Smooth muscle cell (in vitro differentiated cells): ENCODE measurements around the gene MCC. TPM values are rescaled to one million over a fixed set of nuclear protein-coding genes. Genes with fewer than 3 reads are reported as not detected.

ENCODE experiments used
- DNase-seq: peaks from one replicate; lab custom pipeline; 2025; ENCODE audit not compliant: unreplicated experiment; lab: John Stamatoyannopoulos, UW
- H2AFZ ChIP-seq: fragments of 200-600 bp; sonication (generic); 2 replicates; pipeline ENCODE4 v1.6.0; 2016; ENCODE audit warnings: antibody characterized with exemption, low read depth, mild to moderate bottlenecking
- H3F3A ChIP-seq: fragments of 200-600 bp; sonication (generic); 2 replicates; pipeline ENCODE4 v1.6.0; 2017; ENCODE audit warnings: antibody characterized with exemption, low read depth
- H3K27ac ChIP-seq: fragments of 200-600 bp; sonication (generic); 2 replicates; pipeline ENCODE4 v1.5.1; 2016; ENCODE audit warnings: low read depth, mild to moderate bottlenecking
- H3K27me3 ChIP-seq: fragments of 200-600 bp; sonication (generic); 2 replicates; pipeline ENCODE4 v1.6.1; 2016; ENCODE audit warnings: low read depth, mild to moderate bottlenecking
- H3K36me3 ChIP-seq: fragments of 200-600 bp; sonication (generic); 2 replicates; pipeline ENCODE4 v1.5.1; 2016; ENCODE audit warnings: low read depth
- H3K4me1 ChIP-seq: fragments of 200-600 bp; sonication (generic); 2 replicates; pipeline ENCODE4 v1.5.1; 2016; ENCODE audit warnings: low read depth
- H3K4me2 ChIP-seq: fragments of 200-600 bp; sonication (generic); 2 replicates; pipeline ENCODE4 v1.6.0; 2016; ENCODE audit warnings: mild to moderate bottlenecking
- H3K4me3 ChIP-seq: fragments of 200-600 bp; sonication (generic); 2 replicates; pipeline ENCODE4 v1.5.1; 2016; ENCODE audit warnings: mild to moderate bottlenecking
- H3K79me2 ChIP-seq: fragments of 200-600 bp; sonication (generic); 2 replicates; pipeline ENCODE4 v1.6.0; 2016; ENCODE audit warnings: low read depth, mild to moderate bottlenecking
- H3K9ac ChIP-seq: fragments of 200-600 bp; sonication (generic); 2 replicates; pipeline ENCODE4 v1.6.0; 2016; ENCODE audit warnings: low read depth
- H3K9me3 ChIP-seq: fragments of 200-600 bp; sonication (generic); replicated peaks from 2 replicates; pipeline ENCODE4 v1.5.1; 2016; ENCODE audit warnings: low read depth
- H4K20me1 ChIP-seq: fragments of 200-600 bp; sonication (generic); 2 replicates; pipeline ENCODE4 v1.6.0; 2016; ENCODE audit warnings: low read depth
- WGBS: methylation state at CpG from one replicate; pipeline ENCODE4 v1.1.7; 2016; ENCODE audit warnings: low lambda C conversion rate; 5-methylcytosine and 5-hydroxymethylcytosine counted together
- polyA plus RNA-seq: library from polyadenylated mRNA; unstranded; fragments of >200 nt; fragmentation: Nextera tagmentation; extraction: Ambion mirVana; gene quantifications from 2 replicates; pipeline ENCODE4 v1.2.1, GENCODE V29; 2016
- total RNA-seq: library from RNA; depleted of rRNA; stranded (reverse); fragments of >200 nt; gene quantifications from 2 replicates; pipeline ENCODE4 v1.2.3, GENCODE V29; 2014
- TF ChIP-seq, protein P1 (sequence below): fragments of 200-600 bp; sonication (generic); IDR thresholded peaks from 2 replicates; pipeline ENCODE4 v1.5.1; 2017; ENCODE audit warnings: borderline replicate concordance, mild to moderate bottlenecking, antibody characterized with exemption; ENCODE audit not compliant: insufficient read depth, poor library complexity, severe bottlenecking

MCC gene
- total and polyA plus RNA-seq, 2 experiments from 2014 or later, result 5.8 to 19.2 TPM

DNA sequence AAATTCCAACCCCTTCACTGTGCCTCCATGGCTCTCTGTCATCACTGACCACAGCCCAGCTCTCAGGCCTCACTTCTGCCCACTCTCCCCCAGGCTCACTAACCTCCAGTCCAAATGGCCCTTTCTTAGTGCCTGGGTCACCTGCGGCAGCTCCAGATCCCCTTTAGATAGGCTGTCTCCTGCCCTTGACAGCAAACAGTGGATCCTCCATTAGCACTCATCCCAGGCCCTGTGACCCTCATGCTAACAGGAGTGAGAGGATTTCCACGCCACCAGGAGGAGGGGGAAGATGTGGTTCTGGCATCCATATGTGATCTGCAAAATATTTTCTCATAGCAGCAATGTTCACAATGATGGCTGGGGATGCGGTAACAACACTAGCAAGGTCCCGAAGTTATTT lies 372.3 kb downstream of the MCC start:
- TF ChIP-seq, protein P1, sequence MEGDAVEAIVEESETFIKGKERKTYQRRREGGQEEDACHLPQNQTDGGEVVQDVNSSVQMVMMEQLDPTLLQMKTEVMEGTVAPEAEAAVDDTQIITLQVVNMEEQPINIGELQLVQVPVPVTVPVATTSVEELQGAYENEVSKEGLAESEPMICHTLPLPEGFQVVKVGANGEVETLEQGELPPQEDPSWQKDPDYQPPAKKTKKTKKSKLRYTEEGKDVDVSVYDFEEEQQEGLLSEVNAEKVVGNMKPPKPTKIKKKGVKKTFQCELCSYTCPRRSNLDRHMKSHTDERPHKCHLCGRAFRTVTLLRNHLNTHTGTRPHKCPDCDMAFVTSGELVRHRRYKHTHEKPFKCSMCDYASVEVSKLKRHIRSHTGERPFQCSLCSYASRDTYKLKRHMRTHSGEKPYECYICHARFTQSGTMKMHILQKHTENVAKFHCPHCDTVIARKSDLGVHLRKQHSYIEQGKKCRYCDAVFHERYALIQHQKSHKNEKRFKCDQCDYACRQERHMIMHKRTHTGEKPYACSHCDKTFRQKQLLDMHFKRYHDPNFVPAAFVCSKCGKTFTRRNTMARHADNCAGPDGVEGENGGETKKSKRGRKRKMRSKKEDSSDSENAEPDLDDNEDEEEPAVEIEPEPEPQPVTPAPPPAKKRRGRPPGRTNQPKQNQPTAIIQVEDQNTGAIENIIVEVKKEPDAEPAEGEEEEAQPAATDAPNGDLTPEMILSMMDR, result no peak
- 96% methylated on average over 4 of the region's 4 CpGs for WGBS
- H3K9me3 ChIP-seq, result no peaks in the 10 kb centered on the region
- no peak overlapping the region for H2AFZ ChIP-seq
- H3K27me3 ChIP-seq, result no peaks in the 10 kb centered on the region
- H3F3A ChIP-seq, result no peaks in the 10 kb centered on the region
- no peaks in the 10 kb centered on the region for H4K20me1 ChIP-seq
- H3K36me3 ChIP-seq, result no peaks in the 10 kb centered on the region
- H3K27ac ChIP-seq, result no peak overlapping the region
- H3K4me3 ChIP-seq, result no peak overlapping the region
- no peak for DNase-seq
- H3K9ac ChIP-seq, result no peak overlapping the region
- H3K4me2 ChIP-seq, result no peak overlapping the region
- no peaks in the 10 kb centered on the region for H3K4me1 ChIP-seq
- no peaks in the 10 kb centered on the region for H3K79me2 ChIP-seq

DNA sequence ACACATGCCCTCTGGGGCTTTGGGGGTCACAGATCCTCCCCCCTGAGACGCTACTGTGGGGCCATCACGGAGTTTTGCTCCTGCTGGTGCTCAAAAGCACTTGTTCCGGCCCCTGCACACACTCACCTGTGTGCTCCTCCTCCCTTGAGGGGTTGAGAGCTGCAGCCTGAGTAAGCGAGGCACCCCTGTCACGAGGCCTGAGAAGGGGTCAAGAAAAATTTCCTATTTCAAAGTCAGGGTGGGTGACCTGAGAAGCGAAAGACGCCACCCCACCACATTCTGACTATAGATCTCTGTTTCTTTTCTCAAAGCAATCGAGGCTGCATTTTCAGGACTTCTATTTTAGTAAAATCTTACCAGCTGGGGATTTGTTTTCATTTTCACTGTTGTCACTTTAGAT lies 373.2 kb downstream of the MCC start:
- no peak overlapping the region for H3K4me2 ChIP-seq
- no peaks in the 10 kb centered on the region for H4K20me1 ChIP-seq
- no peak for DNase-seq
- no peaks in the 10 kb centered on the region for H3K36me3 ChIP-seq
- no peak overlapping the region for H3K27ac ChIP-seq
- no peaks in the 10 kb centered on the region for H3K27me3 ChIP-seq
- H3K9me3 ChIP-seq, result no peaks in the 10 kb centered on the region
- no peak overlapping the region for H3K9ac ChIP-seq
- WGBS, result 93% methylated on average over 8 of the region's 8 CpGs
- no peak overlapping the region for H3K4me3 ChIP-seq
- no peaks in the 10 kb centered on the region for H3K79me2 ChIP-seq
- TF ChIP-seq, protein P1, result no peak
- no peaks in the 10 kb centered on the region for H3F3A ChIP-seq
- H3K4me1 ChIP-seq, result no peaks in the 10 kb centered on the region
- H2AFZ ChIP-seq, result no peak overlapping the region

DNA sequence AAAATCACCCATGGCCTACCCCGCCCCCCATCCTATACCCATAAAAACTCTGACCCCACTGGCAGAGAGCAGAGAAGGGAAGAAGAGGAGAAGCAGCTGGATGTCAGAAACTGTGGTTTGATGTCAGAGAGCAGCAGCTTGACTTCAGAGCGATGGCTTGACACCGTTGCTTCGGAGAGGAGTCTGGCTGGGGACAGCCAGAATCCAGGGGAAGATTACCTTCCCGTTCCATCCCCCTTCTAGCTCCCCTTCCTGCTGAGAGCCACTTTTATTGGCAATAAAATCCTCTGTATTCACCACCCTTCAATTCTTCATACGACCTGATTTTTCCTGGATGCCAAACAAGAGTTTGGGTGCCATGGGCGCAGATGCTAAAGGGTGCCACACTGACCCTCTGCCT lies 373.7 kb downstream of the MCC start:
- 99% methylated on average over 7 of the region's 7 CpGs for WGBS

GRCh38 chr5:113112435-113112834 lies 375.8 kb downstream of the MCC start:
- no peaks in the 10 kb centered on the region for H3K4me1 ChIP-seq
- no peak overlapping the region for H2AFZ ChIP-seq
- no peaks in the 10 kb centered on the region for H3K36me3 ChIP-seq
- no peaks in the 10 kb centered on the region for H3K9me3 ChIP-seq
- no peak for DNase-seq
- 89% methylated on average over 3 of the region's 3 CpGs for WGBS
- H3K9ac ChIP-seq, result no peak overlapping the region
- H4K20me1 ChIP-seq, result no peaks in the 10 kb centered on the region
- H3F3A ChIP-seq, result no peaks in the 10 kb centered on the region
- no peaks in the 10 kb centered on the region for H3K27me3 ChIP-seq
- H3K4me3 ChIP-seq, result no peak overlapping the region
- no peak overlapping the region for H3K27ac ChIP-seq
- H3K79me2 ChIP-seq, result no peaks in the 10 kb centered on the region
- H3K4me2 ChIP-seq, result no peak overlapping the region
- TF ChIP-seq, protein P1, result no peak

More for the DNA sequence above, 373.7 kb downstream of the MCC start:
- Histone ChIP-seq H3K9me3 (no peaks in the 10 kb centered on the region), H3K36me3 (no peaks in the 10 kb centered on the region), H4K20me1 (no peaks in the 10 kb centered on the region), H3K4me3 (no peak overlapping the region), H3K27me3 (no peaks in the 10 kb centered on the region), H3K79me2 (no peaks in the 10 kb centered on the region), H3K9ac (no peak overlapping the region), H3K4me2 (no peak overlapping the region), H2AFZ (no peak overlapping the region), H3K27ac (no peak overlapping the region), H3F3A (no peaks in the 10 kb centered on the region), H3K4me1 (no peaks in the 10 kb centered on the region)
- TF ChIP-seq, protein P1, result no peak
- no peak for DNase-seq
